ENCODE data around the gene TRIM59.
"Not testable (repeated sequence)": the region's sequence is repeated elsewhere in the genome, so short reads cannot be mapped to it uniquely, and the experiment has no call there.

- TF ChIP-seq, protein P1, sequence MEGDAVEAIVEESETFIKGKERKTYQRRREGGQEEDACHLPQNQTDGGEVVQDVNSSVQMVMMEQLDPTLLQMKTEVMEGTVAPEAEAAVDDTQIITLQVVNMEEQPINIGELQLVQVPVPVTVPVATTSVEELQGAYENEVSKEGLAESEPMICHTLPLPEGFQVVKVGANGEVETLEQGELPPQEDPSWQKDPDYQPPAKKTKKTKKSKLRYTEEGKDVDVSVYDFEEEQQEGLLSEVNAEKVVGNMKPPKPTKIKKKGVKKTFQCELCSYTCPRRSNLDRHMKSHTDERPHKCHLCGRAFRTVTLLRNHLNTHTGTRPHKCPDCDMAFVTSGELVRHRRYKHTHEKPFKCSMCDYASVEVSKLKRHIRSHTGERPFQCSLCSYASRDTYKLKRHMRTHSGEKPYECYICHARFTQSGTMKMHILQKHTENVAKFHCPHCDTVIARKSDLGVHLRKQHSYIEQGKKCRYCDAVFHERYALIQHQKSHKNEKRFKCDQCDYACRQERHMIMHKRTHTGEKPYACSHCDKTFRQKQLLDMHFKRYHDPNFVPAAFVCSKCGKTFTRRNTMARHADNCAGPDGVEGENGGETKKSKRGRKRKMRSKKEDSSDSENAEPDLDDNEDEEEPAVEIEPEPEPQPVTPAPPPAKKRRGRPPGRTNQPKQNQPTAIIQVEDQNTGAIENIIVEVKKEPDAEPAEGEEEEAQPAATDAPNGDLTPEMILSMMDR (conservative IDR thresholded peaks at IDR 0.05 in 1 of 2, IDR thresholded peaks at IDR 0.05 in 1 of 2; ENCODE audit: low read depth in 1 of 2, low read length in 2 of 2) = not testable (repeated sequence)
- not testable (repeated sequence) for TF ChIP-seq EZH2 (IDR thresholded peaks at IDR 0.05; ENCODE audit: low read length, missing control alignments)
Observed at GRCh38 chr3:160452251-160452650, 2.7 kb upstream of the TRIM59 start.
